ENCODE data around the gene PCGF3.
A peak's percentile ranks its signal among the peaks of the same experiment; 100 is the strongest.

PCGF3 gene

DNA sequence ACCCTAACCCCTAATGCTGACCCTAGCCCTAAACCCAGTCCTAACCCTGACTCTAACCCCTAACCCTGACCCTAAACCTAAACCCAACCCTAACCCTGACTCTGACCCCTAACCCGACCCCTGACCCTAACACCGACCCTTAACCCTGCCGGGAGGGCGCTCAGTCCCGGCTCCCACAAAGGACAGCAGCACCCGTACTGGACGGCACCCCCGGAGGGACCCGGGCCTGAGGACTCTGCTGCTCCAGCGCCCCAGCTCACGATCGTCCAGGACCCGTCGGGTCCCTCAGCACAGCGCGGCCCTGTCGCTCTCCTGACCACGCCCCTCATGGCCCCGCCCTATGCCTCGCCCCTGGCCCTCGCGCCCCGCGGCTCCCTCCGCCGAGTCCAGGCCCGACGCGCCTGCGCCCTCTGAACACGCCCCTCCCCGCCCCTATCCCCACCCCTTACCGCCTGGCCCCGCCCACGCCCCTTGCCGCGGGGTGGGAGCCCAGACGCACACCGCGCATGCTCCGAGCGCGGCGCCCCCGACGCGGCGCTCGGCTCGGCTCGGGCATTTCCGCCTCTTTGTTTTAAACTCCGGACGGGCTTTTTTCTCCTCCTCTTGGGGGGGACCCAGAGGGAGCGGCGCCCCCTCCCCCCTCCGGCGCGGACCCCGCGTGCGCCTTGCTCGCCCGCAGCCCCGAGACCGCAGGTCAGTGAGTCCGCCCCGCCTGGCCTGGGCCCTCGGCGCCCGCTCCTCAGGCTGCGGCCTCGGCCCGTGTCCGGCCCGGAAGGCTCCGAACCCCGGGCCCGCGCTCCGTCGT is at the start of gene PCGF3:
Gene PCGF3 (plus strand): TSS at position 555 of the 805 bp plus-strand sequence. CDS start 27,849 bp downstream, outside the sequence.
- Histone ChIP-seq H3K9ac (ENCODE audit: low read length in 2 of 2) (peak within 1 kb of the TSS; percentile 97 to 98), H3K9me3 (ENCODE audit: control insufficient read depth in 2 of 2, low read length in 2 of 2) (no peaks in the 10 kb centered on the region), H3K36me3 (ENCODE audit: control insufficient read depth in 2 of 2, insufficient read depth in 2 of 2, low read length in 2 of 2) (peaks cover 0 to 2% of the 10 kb centered on the region in 2 donors), H3K27ac (ENCODE audit: low read length) (peak within 1 kb of the TSS; percentile 37), H3K4me3 (ENCODE audit: low read length in 2 of 2) (peak within 1 kb of the TSS; percentile 87 to 89), H3K4me1 (ENCODE audit: control insufficient read depth, insufficient read depth, low read length) (peaks cover 26% of the 10 kb centered on the region), H3K27me3 (ENCODE audit: control insufficient read depth in 1 of 2, insufficient read depth in 2 of 2, low read length in 2 of 2) (no peaks in the 10 kb centered on the region)

GRCh38 chr4:656436-657337 is 48.9 kb upstream of the PCGF3 start:
- no peak overlapping the region for H3K4me3 ChIP-seq (ENCODE audit: low read length in 2 of 2)
- H3K27ac ChIP-seq (ENCODE audit: low read length): no peak overlapping the region
- no peak overlapping the region for H3K9ac ChIP-seq (ENCODE audit: low read length in 2 of 2)
- H3K4me1 ChIP-seq (ENCODE audit: control insufficient read depth, insufficient read depth, low read length): no peaks in the 10 kb centered on the region
- no peaks in the 10 kb centered on the region for H3K9me3 ChIP-seq (ENCODE audit: control insufficient read depth in 2 of 2, low read length in 2 of 2)
- H3K27me3 ChIP-seq (ENCODE audit: control insufficient read depth in 1 of 2, insufficient read depth in 2 of 2, low read length in 2 of 2): peaks cover 0 to 8% of the 10 kb centered on the region in 2 donors
- H3K36me3 ChIP-seq (ENCODE audit: control insufficient read depth in 2 of 2, insufficient read depth in 2 of 2, low read length in 2 of 2): no peaks in the 10 kb centered on the region

DNA sequence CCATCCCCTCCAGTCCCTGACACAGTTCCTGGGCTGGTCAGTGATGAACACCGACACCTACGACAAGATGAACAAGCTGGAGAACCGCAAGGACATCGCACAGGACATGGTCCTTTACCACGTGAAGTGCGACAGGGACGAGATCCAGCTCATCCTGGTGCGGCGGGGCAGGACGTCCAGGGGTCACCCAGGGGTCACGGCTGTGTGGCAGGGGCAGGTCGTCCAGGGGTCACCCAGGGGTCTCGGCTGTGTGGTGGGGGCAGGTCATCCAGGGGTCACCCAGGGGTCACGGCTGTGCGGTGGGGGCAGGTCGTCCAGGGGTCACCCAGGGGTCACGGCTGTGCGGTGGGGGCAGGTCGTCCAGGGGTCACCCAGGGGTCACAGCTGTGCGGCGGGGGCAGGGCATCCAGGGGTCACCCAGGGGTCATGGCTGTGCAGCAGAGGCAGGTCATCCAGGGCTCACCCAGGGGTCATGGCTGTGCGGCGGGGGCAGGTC is 48.2 kb upstream of the PCGF3 start:
- Histone ChIP-seq H3K9me3 (ENCODE audit: control insufficient read depth in 2 of 2, low read length in 2 of 2) (no peaks in the 10 kb centered on the region), H3K27me3 (ENCODE audit: control insufficient read depth in 1 of 2, insufficient read depth in 2 of 2, low read length in 2 of 2) (peaks cover 0 to 7% of the 10 kb centered on the region in 2 donors), H3K9ac (ENCODE audit: low read length in 2 of 2) (no peak overlapping the region), H3K36me3 (ENCODE audit: control insufficient read depth in 2 of 2, insufficient read depth in 2 of 2, low read length in 2 of 2) (no peaks in the 10 kb centered on the region), H3K27ac (ENCODE audit: low read length) (no peak overlapping the region), H3K4me3 (ENCODE audit: low read length in 2 of 2) (no peak overlapping the region), H3K4me1 (ENCODE audit: control insufficient read depth, insufficient read depth, low read length) (no peaks in the 10 kb centered on the region)

DNA sequence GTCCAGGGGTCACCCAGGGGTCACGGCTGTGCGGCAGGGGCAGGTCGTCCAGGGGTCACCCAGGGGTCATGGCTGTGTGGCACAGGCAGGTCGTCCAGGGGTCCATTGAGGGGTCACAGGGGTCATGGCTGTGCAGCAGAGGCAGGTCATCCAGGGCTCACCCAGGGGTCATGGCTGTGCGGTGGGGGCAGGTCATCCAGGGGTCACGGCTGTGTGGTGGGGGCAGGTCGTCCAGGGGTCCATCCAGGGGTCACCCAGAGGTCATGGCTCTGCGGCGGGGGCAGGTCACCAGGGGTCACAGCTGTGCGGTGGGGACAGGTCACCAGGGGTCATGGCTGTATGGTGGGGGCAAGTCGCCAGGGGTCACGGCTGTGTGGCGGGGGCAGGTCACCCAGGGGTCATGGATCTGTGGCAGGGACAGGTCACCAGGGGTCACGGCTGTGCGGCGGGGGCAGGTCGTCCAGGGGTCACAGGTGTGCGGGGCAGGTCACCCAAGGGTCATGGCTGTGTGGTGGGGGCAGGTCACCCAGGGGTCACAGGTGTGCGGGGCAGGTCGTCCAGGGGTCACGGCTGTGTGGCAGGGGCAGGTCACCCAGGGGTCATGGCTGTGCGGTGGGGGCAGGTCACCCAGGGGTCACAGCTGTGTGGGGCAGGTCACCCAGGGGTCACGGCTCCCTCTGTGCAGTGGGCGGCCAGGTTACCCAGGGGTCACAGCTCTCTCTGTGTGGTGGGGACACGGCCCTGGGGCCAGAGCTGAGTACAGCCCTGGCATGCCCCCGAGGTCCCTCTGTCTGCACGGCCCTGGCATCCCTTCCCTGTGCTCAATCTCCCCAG is 47.6 kb upstream of the PCGF3 start:
- H3K4me1 ChIP-seq (ENCODE audit: control insufficient read depth, insufficient read depth, low read length): no peaks in the 10 kb centered on the region
- peaks cover 0 to 7% of the 10 kb centered on the region in 2 donors for H3K27me3 ChIP-seq (ENCODE audit: control insufficient read depth in 1 of 2, insufficient read depth in 2 of 2, low read length in 2 of 2)
- no peak overlapping the region for H3K9ac ChIP-seq (ENCODE audit: low read length in 2 of 2)
- no peaks in the 10 kb centered on the region for H3K9me3 ChIP-seq (ENCODE audit: control insufficient read depth in 2 of 2, low read length in 2 of 2)
- H3K36me3 ChIP-seq (ENCODE audit: control insufficient read depth in 2 of 2, insufficient read depth in 2 of 2, low read length in 2 of 2): no peaks in the 10 kb centered on the region
- H3K4me3 ChIP-seq (ENCODE audit: low read length in 2 of 2): no peak overlapping the region
- no peak overlapping the region for H3K27ac ChIP-seq (ENCODE audit: low read length)

GRCh38 chr4:658681-659667 is 46.7 kb upstream of the PCGF3 start:
- Histone ChIP-seq H3K4me1 (ENCODE audit: control insufficient read depth, insufficient read depth, low read length) (peaks cover 7% of the 10 kb centered on the region), H3K9ac (ENCODE audit: low read length in 2 of 2) (no peak overlapping the region), H3K27me3 (ENCODE audit: control insufficient read depth in 1 of 2, insufficient read depth in 2 of 2, low read length in 2 of 2) (peaks cover 0 to 7% of the 10 kb centered on the region in 2 donors), H3K27ac (ENCODE audit: low read length) (no peak overlapping the region), H3K36me3 (ENCODE audit: control insufficient read depth in 2 of 2, insufficient read depth in 2 of 2, low read length in 2 of 2) (no peaks in the 10 kb centered on the region), H3K4me3 (ENCODE audit: low read length in 2 of 2) (no peak overlapping the region), H3K9me3 (ENCODE audit: control insufficient read depth in 2 of 2, low read length in 2 of 2) (no peaks in the 10 kb centered on the region)

DNA sequence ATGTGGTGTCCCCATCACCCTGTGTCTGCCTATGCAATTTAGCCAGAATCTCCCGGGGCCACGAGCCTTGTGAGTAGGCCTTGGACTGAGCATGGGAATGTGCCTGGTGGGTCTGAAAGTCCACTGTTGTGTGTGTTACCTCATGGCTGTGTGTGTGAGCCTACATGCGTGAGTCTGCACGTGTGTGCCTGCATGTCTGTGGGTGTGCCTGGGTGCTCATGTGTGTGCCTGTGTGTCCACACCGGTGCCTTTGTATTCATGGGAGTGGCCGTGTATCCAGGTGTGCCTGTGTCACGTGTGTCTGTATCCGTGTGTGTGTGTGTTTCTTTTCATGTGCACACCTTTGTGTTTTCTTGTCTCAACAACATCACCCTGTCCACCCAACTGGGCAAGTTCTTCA is 45.8 kb upstream of the PCGF3 start:
- Histone ChIP-seq H3K4me1 (ENCODE audit: control insufficient read depth, insufficient read depth, low read length) (peaks cover 8% of the 10 kb centered on the region), H3K9ac (ENCODE audit: low read length in 2 of 2) (no peak overlapping the region), H3K27me3 (ENCODE audit: control insufficient read depth in 1 of 2, insufficient read depth in 2 of 2, low read length in 2 of 2) (peaks cover 0 to 4% of the 10 kb centered on the region in 2 donors), H3K27ac (ENCODE audit: low read length) (no peak overlapping the region), H3K4me3 (ENCODE audit: low read length in 2 of 2) (no peak overlapping the region), H3K36me3 (ENCODE audit: control insufficient read depth in 2 of 2, insufficient read depth in 2 of 2, low read length in 2 of 2) (no peaks in the 10 kb centered on the region), H3K9me3 (ENCODE audit: control insufficient read depth in 2 of 2, low read length in 2 of 2) (no peaks in the 10 kb centered on the region)

GRCh38 chr4:660401-660800 is 45.2 kb upstream of the PCGF3 start:
- H3K27me3 ChIP-seq (ENCODE audit: control insufficient read depth in 1 of 2, insufficient read depth in 2 of 2, low read length in 2 of 2): peaks cover 0 to 6% of the 10 kb centered on the region in 2 donors
- H3K4me3 ChIP-seq (ENCODE audit: low read length in 2 of 2): no peak overlapping the region
- H3K9ac ChIP-seq (ENCODE audit: low read length in 2 of 2): no peak overlapping the region
- H3K27ac ChIP-seq (ENCODE audit: low read length): no peak overlapping the region
- H3K36me3 ChIP-seq (ENCODE audit: control insufficient read depth in 2 of 2, insufficient read depth in 2 of 2, low read length in 2 of 2): no peaks in the 10 kb centered on the region
- no peaks in the 10 kb centered on the region for H3K9me3 ChIP-seq (ENCODE audit: control insufficient read depth in 2 of 2, low read length in 2 of 2)
- peaks cover 8% of the 10 kb centered on the region for H3K4me1 ChIP-seq (ENCODE audit: control insufficient read depth, insufficient read depth, low read length)

- no peak overlapping the region for H3K9ac ChIP-seq (ENCODE audit: low read length in 2 of 2)
- no peak overlapping the region for H3K27ac ChIP-seq (ENCODE audit: low read length)
- H3K9me3 ChIP-seq (ENCODE audit: control insufficient read depth in 2 of 2, low read length in 2 of 2): no peaks in the 10 kb centered on the region
- peaks cover 8% of the 10 kb centered on the region for H3K4me1 ChIP-seq (ENCODE audit: control insufficient read depth, insufficient read depth, low read length)
- peaks cover 0 to 3% of the 10 kb centered on the region in 2 donors for H3K27me3 ChIP-seq (ENCODE audit: control insufficient read depth in 1 of 2, insufficient read depth in 2 of 2, low read length in 2 of 2)
- H3K36me3 ChIP-seq (ENCODE audit: control insufficient read depth in 2 of 2, insufficient read depth in 2 of 2, low read length in 2 of 2): no peaks in the 10 kb centered on the region
- H3K4me3 ChIP-seq (ENCODE audit: low read length in 2 of 2): no peak overlapping the region
These were observed 44.4 kb upstream of the PCGF3 start for GRCh38 chr4:661231-661630.

DNA sequence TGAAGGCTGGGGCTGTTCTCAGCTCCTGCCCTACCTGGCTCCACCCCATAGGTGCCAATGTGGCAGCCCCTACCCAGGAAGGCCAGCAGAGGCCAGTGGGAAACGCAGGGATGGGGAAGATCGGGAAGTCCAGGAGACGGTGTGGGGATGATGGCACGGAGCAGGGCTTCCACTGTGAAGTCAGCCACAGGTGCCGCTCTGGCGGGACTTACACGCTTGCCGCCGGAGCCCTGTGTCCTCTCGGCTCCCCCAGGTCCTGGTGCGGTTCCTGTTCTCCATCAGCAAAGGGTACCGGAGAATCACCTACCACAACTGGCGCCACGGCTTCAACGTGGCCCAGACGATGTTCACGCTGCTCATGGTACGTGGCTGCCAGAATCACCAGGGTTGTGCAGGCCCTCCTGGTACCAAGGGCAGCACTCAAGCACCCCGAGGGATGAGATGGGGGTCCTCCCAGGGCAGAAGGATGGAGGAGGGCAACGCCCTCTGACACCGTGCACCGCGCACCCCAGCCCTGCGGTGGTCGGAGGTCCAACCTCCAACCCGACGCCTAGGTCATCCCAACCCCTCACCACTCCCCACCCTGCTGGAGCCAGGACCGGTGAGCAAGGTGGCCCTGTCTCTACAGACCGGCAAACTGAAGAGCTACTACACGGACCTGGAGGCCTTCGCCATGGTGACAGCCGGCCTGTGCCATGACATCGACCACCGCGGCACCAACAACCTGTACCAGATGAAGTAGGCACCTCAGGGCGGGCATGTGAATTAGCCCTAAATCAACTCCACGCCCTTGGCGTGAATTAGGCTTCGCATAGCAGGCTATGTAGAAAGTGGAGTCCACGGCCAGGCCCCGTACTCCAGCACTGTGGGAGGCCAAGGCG is 43.5 kb upstream of the PCGF3 start:
- Histone ChIP-seq H3K4me1 (ENCODE audit: control insufficient read depth, insufficient read depth, low read length) (peaks cover 8% of the 10 kb centered on the region), H3K4me3 (ENCODE audit: low read length in 2 of 2) (no peak overlapping the region), H3K9me3 (ENCODE audit: control insufficient read depth in 2 of 2, low read length in 2 of 2) (no peaks in the 10 kb centered on the region)

More for the DNA sequence above, 43.5 kb upstream of the PCGF3 start:
- Histone ChIP-seq H3K27me3 (ENCODE audit: control insufficient read depth in 1 of 2, insufficient read depth in 2 of 2, low read length in 2 of 2) (peaks cover 0 to 3% of the 10 kb centered on the region in 2 donors), H3K9ac (ENCODE audit: low read length in 2 of 2) (no peak overlapping the region), H3K36me3 (ENCODE audit: control insufficient read depth in 2 of 2, insufficient read depth in 2 of 2, low read length in 2 of 2) (no peaks in the 10 kb centered on the region), H3K27ac (ENCODE audit: low read length) (no peak overlapping the region)
